Putamen (tissue), 1 donor: ENCODE measurements around the gene IDS.
"Not testable (repeated sequence)": the region's sequence is repeated elsewhere in the genome, so short reads cannot be mapped to it uniquely, and the experiment has no call there.

Experiments
- DNase-seq: peaks from one replicate; pipeline ENCODE4 v3.0.0-alpha.2; 2016; ENCODE audit warnings: low spot score

The IDS gene

DNA sequence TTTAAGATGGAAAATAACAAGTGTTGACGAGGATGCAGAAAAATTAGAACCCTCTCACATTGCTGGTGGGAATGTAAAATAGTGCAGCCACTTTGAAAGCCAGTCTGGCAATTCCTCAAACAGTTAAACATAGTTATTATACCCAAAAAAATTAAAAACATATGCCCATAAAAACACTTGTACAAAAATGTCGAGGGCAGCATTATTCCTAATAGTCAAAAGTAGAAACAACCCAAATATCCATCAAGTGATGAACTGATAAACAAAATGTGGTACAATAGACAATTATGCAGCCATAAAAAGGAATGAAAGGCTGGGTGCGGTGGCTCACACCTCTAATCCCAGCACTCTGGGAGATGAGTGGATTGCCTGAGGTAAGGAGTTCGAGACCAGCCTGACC lies 6.3 kb downstream of the IDS start:
- DNase-seq: no peak

DNA sequence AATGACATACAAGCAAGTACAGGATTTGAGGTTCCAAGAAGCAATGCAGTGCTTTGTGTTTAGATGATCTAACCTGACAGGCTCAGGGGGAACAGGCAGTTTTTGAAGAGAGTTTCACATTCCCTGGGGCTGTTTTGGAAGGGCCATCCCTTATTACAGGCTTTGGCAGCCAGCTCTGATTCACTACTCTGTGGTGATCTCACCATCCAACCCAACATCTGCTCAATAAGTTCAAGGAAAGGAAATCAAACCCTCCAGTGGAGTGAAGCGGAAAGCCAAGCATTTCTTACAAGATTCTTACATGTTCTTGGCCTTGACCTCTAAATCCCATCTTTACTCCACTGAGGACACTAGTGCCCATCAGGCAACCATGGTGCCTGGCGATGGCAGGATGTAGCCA lies 7.5 kb downstream of the IDS start:
- no peak for DNase-seq

DNA sequence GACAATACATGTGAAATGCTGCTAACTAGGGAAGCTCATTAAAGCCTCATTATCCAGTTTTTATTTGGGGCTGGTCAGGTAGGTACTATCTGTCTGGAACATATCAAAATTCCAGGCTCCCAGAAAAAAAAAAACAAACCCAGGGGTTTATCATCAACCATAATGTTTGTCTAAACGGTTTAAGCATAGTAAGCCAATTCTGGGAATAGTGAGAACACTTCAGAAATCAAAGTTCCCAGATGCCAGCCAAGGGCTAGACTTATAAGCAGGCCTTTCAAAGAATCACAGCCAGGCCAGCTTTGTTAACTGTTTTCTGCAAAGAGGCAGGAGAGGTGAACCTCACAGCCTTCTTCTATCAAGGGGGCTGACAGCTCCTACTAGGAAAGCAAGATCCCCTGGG lies 8.1 kb downstream of the IDS start:
- DNase-seq: no peak

DNA sequence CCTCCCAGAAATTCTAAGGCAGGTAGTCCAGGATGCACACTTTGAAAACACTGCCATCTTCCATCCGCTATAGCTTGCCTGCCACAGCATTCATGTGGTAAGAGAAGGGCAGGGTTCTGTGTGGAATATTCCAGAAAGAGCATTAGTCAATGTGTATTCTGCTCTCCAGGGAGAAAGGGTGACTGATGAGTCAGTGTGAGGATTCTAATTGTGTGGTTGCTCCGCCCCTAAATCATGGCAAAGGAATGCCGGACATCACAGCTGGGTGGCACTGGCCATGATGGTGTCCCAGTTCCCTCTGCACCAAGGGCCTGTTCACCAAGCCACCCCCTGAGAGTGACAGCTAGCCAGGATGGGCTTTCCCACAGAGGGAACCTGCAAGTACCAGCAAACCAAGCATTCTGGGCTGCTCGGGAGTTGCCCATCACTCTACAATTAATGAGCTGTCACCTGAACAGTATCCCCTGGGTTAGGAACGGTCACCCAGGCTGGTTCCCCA lies 9.5 kb downstream of the IDS start:
- no peak for DNase-seq

DNA sequence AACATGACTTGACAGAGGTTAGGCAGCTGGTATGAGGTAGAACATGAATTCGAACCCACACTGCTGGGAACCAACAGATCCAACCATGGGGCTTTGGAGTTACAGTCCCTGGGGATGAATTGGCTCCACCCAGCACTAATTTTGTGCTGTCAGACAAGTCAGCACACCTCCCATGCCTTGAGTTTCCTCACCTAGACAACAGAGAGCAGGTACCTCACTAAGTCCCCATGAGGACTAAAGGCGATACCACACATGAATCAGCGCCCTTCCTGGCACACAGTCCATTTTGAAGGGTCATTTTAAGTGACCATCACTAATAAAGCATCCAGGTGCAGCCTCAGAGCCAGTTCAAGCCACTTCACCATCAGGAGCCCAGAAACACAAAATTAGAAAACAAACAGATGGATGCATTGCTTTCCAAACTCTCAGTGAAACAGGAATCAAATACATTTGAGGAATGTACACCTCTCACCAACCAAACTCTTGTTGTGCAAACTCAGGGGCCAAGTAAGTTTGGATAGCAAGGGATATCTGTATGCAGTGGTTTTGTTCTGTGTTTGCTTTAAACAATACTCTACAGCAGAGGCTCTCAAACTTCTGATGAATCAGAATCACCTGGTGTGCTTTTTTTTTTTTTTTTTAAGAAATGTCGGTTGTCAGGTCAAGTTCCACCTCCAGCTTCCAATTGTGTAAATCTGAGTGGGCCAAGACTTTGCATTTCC lies 10.1 kb downstream of the IDS start:
- DNase-seq: no peak

DNA sequence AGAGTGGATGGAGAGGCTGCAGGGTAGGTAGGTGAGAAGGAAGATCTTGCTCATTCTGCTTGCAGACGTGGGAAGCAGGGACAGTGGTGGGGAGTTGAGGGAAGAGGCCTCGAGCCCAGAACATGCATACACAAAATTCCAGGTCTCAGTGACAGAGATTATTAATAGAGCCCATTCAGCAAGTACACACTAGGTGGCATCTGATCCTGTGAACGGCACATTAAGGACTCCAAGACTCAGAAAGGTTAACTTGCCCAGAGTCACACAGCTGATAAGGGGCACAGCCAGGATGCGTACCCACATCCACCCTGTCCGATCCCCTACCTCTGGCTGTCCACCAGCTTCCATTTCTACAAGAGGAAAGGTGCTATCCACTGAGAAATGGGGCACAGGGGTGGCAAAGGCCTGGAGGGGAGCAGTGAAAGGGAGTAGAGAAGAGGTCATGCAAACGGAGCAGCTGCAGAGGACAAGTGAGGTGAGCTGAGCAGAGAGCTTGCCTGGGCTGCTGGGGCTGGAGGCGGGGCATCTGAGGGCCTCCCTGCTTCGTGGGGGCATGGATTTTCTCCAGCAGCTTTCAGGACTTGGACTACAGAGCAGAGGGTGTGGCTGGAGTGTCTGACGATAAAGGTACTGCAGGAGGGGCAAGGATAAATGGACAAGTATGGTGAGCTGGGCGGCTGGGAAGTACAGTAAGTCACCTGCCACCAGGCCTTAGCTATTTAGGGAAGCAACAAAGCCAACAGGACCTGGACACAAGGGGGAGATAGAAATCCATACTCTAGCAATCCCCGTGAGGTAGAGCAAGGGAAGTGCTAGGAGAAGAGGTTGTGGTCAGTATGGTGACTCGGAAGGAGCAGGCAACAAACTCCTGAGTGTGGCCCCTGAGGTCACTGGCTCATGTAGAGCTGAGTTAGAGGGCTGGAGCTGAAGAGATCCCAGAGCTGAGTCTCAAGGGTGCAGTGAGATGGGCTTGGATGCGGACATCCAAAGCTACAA lies 11.2 kb downstream of the IDS start:
- DNase-seq: no peak

DNA sequence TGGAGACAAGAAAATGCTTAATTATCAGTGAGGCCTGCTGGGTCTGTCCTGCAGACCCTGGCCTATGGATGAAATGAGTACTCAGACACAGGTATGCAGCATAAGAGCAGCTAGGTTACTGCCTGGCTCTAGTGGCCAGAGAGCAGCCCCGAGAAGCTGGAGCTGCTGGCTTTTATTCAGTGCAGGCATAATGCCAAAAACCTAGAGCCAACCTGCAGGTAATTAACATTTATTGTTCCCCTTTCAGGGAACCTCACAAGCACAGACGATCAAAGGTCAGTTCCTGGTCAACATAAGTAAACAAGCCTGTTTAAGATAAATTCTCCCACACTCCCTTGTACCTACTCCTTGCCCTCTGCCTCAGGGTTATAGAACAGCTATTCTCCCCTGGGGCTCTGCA lies 13.3 kb downstream of the IDS start:
- no peak for DNase-seq

DNA sequence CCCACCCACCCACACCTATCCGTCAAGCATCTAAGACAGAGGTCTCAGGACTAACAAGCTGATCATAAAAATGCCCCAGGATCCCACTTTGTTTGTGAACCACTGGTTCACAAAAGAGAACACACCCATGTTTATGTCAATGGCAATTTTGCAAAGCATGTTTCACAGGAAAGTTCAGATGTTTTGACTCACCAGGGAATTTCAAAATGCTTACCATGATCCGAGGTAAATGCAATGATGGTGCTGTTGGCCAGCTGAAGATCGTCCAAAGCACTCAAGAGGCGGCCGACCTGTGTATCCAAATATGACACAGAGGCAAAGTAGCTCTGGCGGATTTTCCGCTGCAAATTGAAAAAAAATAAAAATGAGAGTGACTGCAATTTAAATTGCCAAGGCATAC lies 15.0 kb downstream of the IDS start:
- DNase-seq: no peak

DNA sequence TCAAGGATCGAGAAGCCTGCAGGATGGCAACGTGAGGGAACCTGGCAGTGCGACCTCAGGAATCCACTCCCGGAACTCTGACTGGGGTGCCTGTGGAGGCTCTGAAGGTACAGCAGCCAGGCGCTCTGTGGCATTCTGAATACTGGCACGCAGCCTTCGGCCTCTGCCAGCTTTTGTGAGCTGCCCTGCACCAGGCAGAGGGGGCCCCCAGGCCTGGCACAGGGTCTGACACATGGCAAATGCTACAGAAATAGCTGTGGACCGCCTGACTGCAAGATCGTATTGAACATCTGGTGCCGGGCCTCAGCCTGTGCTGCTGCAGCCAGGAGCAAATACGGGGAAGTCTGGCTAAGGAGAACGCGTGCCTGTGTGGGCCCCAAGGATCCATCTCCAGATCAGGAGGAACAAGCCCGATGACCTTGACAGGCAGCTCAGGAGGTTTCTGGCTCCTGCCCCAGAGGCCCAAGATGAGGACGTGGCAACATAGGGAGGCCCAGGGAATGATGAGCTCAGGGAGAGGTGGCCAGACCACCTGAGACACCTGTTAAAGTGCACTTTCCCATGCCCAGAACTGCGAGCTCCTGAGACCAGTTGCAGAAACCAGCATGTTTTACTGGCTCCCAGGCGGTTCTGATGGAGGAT lies 16.6 kb downstream of the IDS start:
- not testable (repeated sequence) for DNase-seq

DNA sequence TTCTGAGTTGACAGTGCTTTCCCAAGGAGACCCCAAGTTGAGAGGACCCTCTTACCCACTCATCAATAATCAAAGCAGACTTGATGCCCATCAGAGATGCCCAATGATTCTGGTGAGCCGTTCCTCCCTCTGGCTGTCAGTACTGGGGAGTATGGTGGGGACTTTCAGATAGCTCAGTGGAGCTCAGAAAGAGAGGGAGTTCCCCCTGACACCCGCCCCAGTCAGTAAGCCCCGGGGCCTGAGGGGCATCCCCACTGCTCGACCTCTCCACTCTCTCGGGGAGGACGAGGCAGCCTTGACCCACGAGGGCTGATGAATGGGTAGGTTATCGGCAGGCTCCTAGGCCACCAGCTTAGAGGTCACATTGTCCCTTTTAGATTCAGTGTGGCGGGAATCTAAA lies 17.1 kb downstream of the IDS start:
- not testable (repeated sequence) for DNase-seq

DNA sequence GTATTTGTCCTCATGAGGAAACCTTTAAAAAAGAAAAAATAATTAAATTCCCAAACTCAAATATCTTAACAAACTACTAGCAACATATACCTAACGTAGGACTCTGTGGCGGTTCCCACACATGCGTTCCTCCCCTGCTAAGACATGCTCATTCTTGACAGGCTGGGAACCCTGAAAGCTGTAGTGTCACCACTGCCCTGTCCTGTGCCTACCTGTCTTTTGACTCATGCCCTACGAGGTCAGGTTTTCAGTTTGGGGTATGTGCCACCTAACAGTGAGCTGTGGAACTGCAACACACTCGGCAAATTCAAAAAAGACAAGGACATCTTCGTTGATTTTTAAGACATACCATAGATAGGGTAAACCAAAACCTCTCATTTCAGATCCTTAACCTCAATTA lies 17.8 kb downstream of the IDS start:
- DNase-seq: no peak

DNA sequence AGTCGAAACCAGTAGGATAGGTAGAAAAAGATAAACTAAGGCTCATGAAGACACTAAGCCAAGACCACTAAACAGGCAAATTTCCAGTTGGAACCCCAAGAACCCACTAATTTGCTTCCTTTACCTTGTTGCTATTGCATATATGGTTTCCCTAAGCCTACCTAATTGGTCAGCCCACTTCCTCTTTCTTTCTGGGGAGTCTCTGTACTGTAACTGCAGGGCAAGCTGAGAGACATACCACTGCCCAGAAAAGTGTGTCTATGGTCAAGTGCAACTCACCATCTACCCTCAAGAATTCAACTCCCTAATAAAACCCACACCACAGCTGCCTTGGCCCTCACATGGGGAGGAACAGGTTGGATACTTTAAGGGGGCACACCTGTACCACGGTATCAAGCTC lies 28.6 kb downstream of the IDS start:
- DNase-seq: no peak

DNA sequence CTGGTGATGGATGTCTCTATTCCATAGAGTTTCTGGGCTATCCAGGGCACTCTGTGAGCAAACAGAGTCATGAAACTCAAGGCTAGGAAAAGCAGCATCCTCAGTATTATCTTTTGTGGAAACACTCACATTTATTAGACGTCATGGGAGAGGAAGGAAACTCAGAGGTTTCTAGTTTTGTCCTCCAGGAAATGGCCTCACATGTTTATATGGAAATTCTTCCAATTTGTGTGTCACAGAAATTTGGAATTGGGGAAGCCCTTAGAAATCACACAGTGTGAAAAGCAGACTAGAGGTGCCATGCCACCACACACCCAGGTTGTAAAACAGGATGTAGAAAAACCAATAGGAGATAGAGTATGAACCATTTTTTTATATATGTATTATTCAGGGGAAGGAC lies 31.1 kb downstream of the IDS start:
- DNase-seq: no peak

DNA sequence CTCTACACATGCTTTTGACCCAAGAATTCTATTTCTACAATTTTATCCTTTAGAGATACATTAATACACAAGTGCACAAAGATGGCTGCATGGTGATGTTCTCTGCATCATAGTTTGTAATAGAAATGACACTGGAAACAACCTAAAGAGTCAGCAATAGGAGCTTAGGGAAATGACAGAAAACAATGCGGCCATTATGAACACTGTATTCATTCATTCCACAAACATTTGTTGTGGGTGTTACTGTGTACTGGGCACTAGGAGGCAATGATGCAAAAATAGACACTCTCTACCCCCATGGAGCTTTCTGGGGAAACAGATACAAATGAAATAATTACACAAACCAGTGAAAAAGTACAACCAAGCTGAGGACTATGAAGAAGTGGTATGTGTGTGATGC lies 32.0 kb downstream of the IDS start:
- DNase-seq: no peak

DNA sequence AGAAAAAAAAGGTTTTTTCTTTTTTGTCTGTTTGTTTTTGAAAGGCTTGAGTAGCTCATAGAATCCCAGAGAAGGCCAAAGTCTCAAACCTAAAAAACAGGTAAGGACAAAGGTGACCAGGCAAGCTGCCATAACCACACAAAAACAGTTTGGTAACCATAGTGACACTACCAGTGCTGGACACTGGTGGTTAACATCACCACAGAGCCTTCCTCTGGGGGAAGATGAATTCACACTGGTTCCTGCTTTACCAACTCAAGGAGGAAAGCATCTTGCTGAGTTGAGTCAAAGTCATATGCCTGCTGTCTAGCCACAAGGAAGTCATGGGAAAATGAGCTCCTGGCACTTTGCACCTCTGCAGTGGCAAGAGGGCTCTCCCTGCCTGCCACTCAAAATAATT lies 32.5 kb downstream of the IDS start:
- DNase-seq: no peak

DNA sequence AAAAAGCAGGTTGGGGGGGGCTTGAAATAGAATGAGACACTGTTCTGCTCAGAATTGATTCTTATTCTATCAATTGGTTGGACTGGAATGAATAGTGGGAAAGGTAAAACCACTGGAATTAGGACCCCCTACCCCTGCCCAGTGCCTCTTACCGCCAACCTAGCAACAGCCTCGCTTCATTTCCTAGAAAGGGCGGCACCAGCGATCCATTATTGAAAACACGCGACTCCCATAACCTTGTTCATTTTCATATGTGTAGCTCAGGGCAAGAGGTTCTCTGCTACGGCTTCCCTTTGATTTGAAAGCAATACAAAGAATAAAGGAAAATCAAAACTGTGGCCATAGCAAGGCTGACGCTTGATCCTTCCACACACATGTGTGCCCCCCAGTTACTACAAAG lies 33.7 kb downstream of the IDS start:
- no peak for DNase-seq

DNA sequence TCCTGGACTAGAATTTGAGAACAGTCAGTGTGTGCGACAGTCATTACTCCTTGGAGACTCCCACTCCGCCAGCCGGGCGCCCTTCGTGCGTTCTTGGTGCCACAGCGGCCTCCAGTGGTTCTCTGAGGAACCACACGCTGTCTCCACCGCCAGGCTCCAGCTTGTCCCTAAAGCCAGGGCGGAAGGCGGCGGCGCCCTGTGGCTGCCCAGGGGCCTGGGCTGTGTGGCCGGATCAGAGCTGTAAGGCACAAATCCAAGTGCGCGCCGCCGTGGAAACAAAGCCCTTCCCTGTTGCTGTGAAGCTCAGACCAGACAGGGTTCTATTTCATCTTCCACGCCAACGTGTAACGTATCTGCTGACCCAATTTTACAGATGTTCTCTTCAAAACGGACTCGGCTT lies 34.2 kb downstream of the IDS start:
- peak; percentile 82 for DNase-seq

DNA sequence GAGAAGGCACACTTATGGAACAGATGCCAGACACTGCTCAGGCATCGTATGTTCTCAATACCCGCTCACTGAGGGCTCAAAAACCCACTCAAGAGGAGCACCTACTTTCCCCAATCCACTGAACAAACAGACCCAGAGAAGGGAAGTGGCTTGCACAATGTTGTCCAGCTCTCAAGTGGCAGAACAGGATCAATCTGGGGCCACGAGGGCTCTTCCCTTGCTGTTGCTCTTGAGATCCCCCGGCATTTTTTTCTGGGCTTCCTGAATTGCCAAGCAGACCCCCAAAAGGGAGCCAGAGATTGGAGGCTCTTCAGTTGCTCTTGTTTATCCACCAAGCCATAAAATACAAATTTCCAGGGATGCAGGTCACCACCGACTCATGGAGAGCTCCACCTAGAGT lies 35.7 kb downstream of the IDS start:
- no peak for DNase-seq

DNA sequence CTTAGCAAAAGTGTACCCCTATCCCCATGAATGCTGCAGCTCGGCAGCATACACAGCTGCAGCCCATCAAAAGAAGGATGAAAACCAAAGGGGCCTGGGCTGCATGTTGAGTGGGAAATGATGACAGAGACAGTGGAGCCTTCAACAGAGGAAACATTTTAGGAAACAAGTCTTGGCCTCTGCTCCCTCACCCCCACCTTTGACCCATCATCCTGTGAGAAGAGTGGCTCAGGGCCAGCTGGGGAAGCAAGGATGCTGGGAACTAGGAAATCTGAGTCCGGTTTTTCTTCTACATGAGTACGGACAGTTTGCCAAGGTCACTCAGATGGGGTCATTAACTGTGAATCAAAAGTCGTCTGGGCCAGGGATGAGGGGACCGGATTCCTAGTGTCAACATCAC lies 37.2 kb downstream of the IDS start:
- DNase-seq: no peak

DNA sequence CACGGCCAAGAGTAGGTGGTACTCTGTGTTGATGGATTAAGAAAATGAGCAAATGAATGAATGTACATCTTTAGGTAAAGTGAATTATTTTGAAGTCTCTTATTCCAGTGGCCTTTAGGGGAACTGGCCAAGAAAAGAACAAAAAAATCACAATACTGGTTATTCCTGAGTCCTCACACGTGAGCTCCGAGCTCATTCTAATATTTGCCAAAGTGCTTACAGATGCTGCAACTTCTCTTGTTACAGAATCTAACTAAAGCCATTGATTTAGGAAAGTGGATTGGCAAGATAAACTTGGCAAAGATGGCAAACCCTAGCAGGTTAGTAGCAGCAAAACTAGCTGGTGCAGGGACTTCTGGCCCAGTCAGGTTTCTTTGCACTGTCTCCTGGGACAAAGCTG lies 37.6 kb downstream of the IDS start:
- no peak for DNase-seq

DNA sequence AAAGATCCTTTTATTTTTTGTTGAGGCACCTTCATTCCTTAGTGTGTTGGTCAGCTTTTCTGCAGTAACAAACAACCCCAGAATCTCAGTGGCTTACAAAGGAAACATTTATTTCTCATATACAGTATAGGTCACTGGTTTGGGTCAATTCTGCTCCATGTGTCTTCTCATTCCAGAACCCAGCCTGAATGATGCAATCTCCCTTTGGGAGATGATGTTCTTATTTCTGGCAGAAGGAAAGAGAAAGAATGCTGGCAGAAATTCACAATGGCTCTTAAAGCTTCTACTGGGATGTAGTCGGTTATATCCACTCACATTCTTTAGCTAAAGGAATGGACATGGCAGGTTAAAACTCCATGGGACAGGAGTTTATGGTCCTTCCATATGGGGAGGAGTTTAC lies 42.3 kb downstream of the IDS start:
- DNase-seq: no peak

DNA sequence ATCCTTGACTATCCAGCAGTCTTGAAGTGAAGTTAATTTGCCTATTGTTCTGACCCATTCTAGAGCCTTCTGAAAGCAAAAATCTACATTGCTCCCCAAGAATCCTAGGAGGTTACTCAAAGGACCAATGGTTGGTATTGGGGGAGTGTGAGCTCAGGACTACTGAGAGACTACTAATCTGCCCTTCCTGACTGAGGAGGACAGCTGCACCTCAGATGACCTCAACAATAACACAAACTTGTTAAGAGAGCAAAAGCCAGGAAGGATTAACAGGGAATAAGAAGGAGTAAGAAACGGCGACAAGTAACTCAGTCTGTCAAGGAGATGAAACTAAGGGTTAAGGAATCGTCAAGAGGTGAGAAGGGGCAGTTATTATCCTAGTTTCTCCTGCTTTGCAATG lies 43.4 kb downstream of the IDS start:
- DNase-seq: no peak

DNA sequence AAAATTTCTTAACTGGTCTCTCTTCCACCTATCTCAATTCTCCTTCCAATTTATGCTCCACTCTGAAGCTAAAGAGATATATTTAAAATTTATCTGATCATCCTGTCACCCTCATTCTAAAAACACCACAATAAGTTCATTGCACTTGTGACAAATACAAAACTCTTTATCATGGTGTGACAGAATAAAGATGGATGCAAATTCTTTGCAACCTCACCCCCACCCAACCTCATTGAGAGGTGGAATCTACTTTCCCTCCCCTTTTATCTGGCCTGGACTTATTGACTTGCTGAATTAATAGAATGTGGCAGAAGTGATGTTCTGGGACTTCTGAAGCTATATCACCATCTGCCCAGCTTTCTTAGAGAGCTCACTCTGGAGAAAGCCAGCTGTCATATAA lies 46.5 kb downstream of the IDS start:
- DNase-seq: no peak
